Psoas muscle (tissue), 8 donors: Measurements from ENCODE around the gene EFCAB11. TPM values are rescaled to one million over a fixed set of nuclear protein-coding genes. Genes with fewer than 3 reads are reported as not detected.

Source experiments
- ATAC-seq, 4 donors: fragments of 200-7000 bp; cut with Tn5 transposase; one replicate each; pipeline ENCODE4 v1.9.1; 2020; ENCODE audit warnings: moderate library complexity in 3 of 4, mild to moderate bottlenecking in 2 of 4
- DNase-seq, 2 donors: peaks; one replicate each; pipeline ENCODE4 v3.0.0-alpha.2; 2020
- H3K27ac ChIP-seq: fragments of 200-600 bp; one replicate; pipeline ENCODE4 v1.8.0; 2022
- H3K27me3 ChIP-seq, 3 donors: fragments of 200-600 bp in 1 of 3; one replicate each; pipeline versions ENCODE4 v1.6.1 to v1.8.0; 2013 to 2022; ENCODE audit warnings: low read length in 2 of 3, mild to moderate bottlenecking in 2 of 3, moderate library complexity in 1 of 3; ENCODE audit not compliant: insufficient read depth in 3 of 3
- H3K36me3 ChIP-seq, 2 donors: fragments of 200-600 bp in 1 of 2; one replicate each; pipeline versions ENCODE4 v1.6.1 to v1.8.0; 2013 to 2022; ENCODE audit warnings: low read depth in 1 of 2, mild to moderate bottlenecking in 1 of 2, moderate library complexity in 1 of 2; ENCODE audit not compliant: insufficient read depth in 1 of 2
- H3K4me1 ChIP-seq: fragments of 200-600 bp; one replicate; pipeline ENCODE4 v1.8.0; 2022
- H3K4me3 ChIP-seq: fragments of 200-600 bp; one replicate; pipeline ENCODE4 v1.8.0; 2022; ENCODE audit warnings: mild to moderate bottlenecking
- H3K9me3 ChIP-seq: fragments of 200-600 bp; one replicate; pipeline ENCODE4 v1.8.0; 2022
- WGBS, 3 donors: extraction: QIAGEN DNeasy Blood & Tissue Kit; methylation state at CpG; one replicate each; pipeline versions ENCODE4 v1.1.6 to v1.1.7; 2013; 5-methylcytosine and 5-hydroxymethylcytosine counted together
- intact Hi-C, 2 donors: fragments of 100-400 bp; cut with DNase I; formaldehyde crosslinking; loops; one replicate each; pipeline versions ENCODE4 v1.11.0 to v1.14.2; 2022
- polyA plus RNA-seq, 3 donors: library from polyadenylated mRNA; stranded (reverse); fragments of 200-250 nt; gene quantifications; one replicate each; pipeline ENCODE4 v1.2.3, GENCODE V29; 2013
- total RNA-seq, 4 donors: library from RNA; stranded (reverse); fragmentation: NEBNext Ultra II Directional in 2 of 4; extraction: Animal tissue kit (Norgen Biotek cat#: 25700) in 2 of 4; gene quantifications; one replicate each; pipeline versions ENCODE4 v1.2.1 to v1.2.4, GENCODE V29; 2021 to 2023
- TF ChIP-seq, protein P1 (sequence below): fragments of 200-600 bp; IDR thresholded peaks from one replicate; pipeline ENCODE4 v1.8.0; 2022; ENCODE audit warnings: antibody characterized with exemption
- donor health status: healthy with polysubstance abuse.
- donor health status: DM: no; HTN: no; CAD: no; lungs with moderate emphysema.
- donor health status: Bipolar disorder and iron deficiency.
- donor health status: healthy.
- donor health status: DM: yes; HTN: yes; CAD: no.
- donor health status: DM: no; HTN: no; CAD: no.
- donor health status: DM: no; HTN: no; CAD: no.
- donor health status: DM: yes; HTN: yes; CAD: no.

Gene EFCAB11
- total and polyA plus RNA-seq, 7 donors: 0.59 to 5.3 (median 2.4) TPM

DNA sequence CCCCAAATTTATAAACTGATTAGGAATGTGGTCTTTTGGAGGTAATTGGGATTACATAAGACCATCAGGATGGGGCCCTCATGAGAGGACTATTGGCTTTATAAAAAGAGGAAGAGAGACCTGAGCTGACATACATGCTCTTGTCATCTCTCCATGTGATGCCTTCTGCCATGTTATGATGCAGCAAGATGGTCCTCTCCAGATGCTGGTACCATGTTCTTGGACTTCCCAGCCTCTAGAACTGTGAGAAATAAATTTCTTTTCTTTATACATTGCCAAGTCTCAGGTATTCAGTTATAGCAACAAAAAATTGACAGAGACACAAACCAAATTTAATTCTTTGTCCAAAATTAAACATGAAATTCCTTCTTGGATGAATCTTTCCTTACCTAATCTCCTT is 92.9 kb downstream of the EFCAB11 start:
- TF ChIP-seq, protein P1, sequence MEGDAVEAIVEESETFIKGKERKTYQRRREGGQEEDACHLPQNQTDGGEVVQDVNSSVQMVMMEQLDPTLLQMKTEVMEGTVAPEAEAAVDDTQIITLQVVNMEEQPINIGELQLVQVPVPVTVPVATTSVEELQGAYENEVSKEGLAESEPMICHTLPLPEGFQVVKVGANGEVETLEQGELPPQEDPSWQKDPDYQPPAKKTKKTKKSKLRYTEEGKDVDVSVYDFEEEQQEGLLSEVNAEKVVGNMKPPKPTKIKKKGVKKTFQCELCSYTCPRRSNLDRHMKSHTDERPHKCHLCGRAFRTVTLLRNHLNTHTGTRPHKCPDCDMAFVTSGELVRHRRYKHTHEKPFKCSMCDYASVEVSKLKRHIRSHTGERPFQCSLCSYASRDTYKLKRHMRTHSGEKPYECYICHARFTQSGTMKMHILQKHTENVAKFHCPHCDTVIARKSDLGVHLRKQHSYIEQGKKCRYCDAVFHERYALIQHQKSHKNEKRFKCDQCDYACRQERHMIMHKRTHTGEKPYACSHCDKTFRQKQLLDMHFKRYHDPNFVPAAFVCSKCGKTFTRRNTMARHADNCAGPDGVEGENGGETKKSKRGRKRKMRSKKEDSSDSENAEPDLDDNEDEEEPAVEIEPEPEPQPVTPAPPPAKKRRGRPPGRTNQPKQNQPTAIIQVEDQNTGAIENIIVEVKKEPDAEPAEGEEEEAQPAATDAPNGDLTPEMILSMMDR: no peak
- Histone ChIP-seq H3K36me3 (no peaks in the 10 kb centered on the region), H3K4me1 (no peaks in the 10 kb centered on the region), H3K9me3 (no peaks in the 10 kb centered on the region), H3K27me3 (no peaks in the 10 kb centered on the region), H3K4me3 (no peak overlapping the region), H3K27ac (no peak overlapping the region)
- intact Hi-C loops: no loop called here
- DNase-seq (no peak), ATAC-seq (no peak)

DNA sequence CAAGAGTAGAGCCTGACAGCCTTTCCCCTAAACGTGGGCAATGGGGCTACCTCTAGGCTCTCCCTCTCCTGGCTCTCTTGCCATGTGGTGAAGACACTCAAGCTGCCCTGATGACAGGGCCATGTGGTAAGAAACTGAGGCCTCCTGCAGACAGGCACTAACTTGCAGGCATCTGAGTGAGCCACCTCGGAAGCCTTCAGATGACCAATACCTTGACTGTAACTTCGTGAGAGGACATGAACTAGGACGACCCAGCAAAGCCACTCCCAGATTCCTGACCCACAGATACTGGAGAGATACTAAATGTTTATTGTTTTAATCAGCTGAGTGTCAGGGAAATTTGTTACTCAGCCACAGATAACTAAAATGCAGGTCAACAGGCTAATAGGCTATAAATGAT is 96.4 kb downstream of the EFCAB11 start:
- Histone ChIP-seq H3K36me3 (no peaks in the 10 kb centered on the region), H3K27me3 (no peaks in the 10 kb centered on the region), H3K4me3 (no peak overlapping the region), H3K4me1 (no peaks in the 10 kb centered on the region), H3K9me3 (no peaks in the 10 kb centered on the region), H3K27ac (no peak overlapping the region)
- TF ChIP-seq, protein P1: no peak
- DNase-seq (no peak), ATAC-seq (no peak)
- intact Hi-C loops: no loop called here
- 83 to 95% (median 86%) methylated on average over 4 of the region's 4 CpGs for WGBS, 3 donors

DNA sequence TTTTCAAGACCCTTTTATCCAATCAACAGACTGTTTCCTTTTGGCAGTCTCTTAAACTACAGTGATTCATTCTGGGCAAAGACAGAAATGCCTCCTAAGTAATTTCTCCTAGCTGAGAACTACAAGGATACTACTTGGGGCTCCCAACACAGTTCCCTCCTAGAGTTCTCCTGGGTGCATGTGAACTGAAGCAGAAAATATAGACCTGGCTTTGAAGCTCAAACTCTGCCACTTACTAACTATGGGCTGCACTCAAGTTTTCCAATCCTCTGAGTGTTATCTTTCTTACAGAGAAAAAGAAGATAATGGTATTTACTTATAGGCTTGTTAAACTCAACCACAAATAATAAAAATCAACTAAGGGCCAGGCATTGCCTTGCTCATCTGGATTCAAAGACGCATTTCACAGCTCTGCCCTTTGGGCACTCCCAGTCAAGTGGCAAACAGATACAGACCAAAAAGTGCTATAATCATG is 97.6 kb downstream of the EFCAB11 start:
- TF ChIP-seq, protein P1: no peak
- WGBS, 3 donors: 94 to 100% (median 96%) methylated on average over 1 of the region's 1 CpG
- ATAC-seq: no peak

DNA sequence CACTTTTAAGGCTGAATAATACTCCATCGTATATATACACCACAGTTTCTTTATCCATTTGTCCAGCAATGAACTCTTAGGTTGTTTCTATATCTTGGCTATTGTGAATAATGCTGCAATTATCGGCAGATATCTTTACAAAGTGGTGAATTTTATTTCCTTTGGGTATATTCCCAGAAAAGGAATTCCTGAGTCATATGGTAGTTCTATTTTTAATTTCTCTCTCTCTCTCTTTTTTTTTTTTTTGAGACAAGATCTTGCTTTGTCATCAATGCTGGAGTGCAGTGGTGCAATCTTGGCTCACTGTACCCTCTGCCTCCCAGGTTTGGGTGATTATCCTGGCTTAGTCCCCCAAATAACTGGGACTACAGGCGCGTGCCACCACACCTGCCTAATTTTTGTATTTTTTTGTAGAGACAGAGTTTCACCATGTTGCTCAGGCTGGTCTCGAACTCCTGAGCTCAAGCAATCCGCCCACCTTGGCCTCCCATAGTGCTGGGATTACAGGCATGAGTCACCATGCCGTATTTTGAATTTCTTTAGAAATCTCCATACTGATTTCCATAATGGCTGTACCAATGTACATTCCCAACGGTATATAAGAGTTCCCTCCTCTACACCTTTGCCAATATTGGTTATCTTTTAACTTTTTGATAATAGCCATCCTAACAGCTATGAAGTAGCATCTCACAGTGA is 98.4 kb downstream of the EFCAB11 start:
- H3K4me1 ChIP-seq: no peaks in the 10 kb centered on the region
- no peak overlapping the region for H3K4me3 ChIP-seq
- H3K27ac ChIP-seq: no peak overlapping the region
- intact Hi-C loops: no loop called here
- WGBS, 3 donors: 83 to 91% (median 88%) methylated on average over 8 of the region's 8 CpGs
- ATAC-seq (no peak), DNase-seq (no peak)
- TF ChIP-seq, protein P1: no peak
- no peaks in the 10 kb centered on the region for H3K27me3 ChIP-seq
- no peaks in the 10 kb centered on the region for H3K9me3 ChIP-seq
- H3K36me3 ChIP-seq: no peaks in the 10 kb centered on the region

More for the DNA sequence above, 97.6 kb downstream of the EFCAB11 start:
- H3K36me3 ChIP-seq: no peaks in the 10 kb centered on the region
- H3K4me1 ChIP-seq: no peaks in the 10 kb centered on the region
- no peaks in the 10 kb centered on the region for H3K27me3 ChIP-seq
- intact Hi-C loops: no loop called here
- no peaks in the 10 kb centered on the region for H3K9me3 ChIP-seq
- DNase-seq: no peak
- no peak overlapping the region for H3K4me3 ChIP-seq
- no peak overlapping the region for H3K27ac ChIP-seq
